GM12878 (cell line): ENCODE data around the gene DNPEP.

Source experiments
- CTCF ChIP-seq, 3 experiments: IDR thresholded peaks in 2 of 3; conservative IDR thresholded peaks in 1 of 3; 2 replicates each; pipeline ENCODE4 v1.5.1; 2011; ENCODE audit warnings: low read depth in 3 of 3, low read length in 3 of 3, mild to moderate bottlenecking in 3 of 3, control low read depth in 2 of 3, moderate library complexity in 2 of 3, inconsistent platforms in 1 of 3, mixed read lengths in 1 of 3; ENCODE audit not compliant: control insufficient read depth in 2 of 3, insufficient read depth in 1 of 3; ENCODE audit errors: extremely low read depth in 1 of 3
- IRF3 ChIP-seq: fragments of 450-650 bp; IDR thresholded peaks from 2 replicates; pipeline ENCODE4 v1.6.1; 2014; ENCODE audit warnings: mild to moderate bottlenecking
- PBX3 ChIP-seq: IDR thresholded peaks from 2 replicates; pipeline ENCODE4 v1.6.1; 2011; ENCODE audit warnings: mild to moderate bottlenecking, low read depth, low read length, moderate library complexity; ENCODE audit not compliant: insufficient replicate concordance
- POLR2AphosphoS5 ChIP-seq: IDR thresholded peaks from 2 replicates; pipeline ENCODE4 v1.6.1; 2011; ENCODE audit warnings: mild to moderate bottlenecking, low read length, inconsistent platforms
- TCF7 ChIP-seq: IDR thresholded peaks from 2 replicates; pipeline ENCODE4 v1.6.1; 2014; ENCODE audit warnings: antibody characterized with exemption, borderline replicate concordance
- ZNF384 ChIP-seq: IDR thresholded peaks from 2 replicates; pipeline ENCODE4 v1.6.1; 2012; ENCODE audit warnings: low read depth, mild to moderate bottlenecking, low read length, improper control_type of control experiment, borderline replicate concordance

- no peak for TF ChIP-seq CTCF (IDR thresholded peaks at IDR 0.05 in 2 of 3, conservative IDR thresholded peaks at IDR 0.05 in 1 of 3; ENCODE audit: control insufficient read depth in 2 of 3, extremely low read depth in 1 of 3, insufficient read depth in 1 of 3, low read depth in 3 of 3, low read length in 3 of 3)
- TF ChIP-seq IRF3 = no peak
- no peak for TF ChIP-seq PBX3
- TF ChIP-seq TCF7 = no peak
- TF ChIP-seq ZNF384 = no peak
- no peak for TF ChIP-seq POLR2AphosphoS5
Measured at GRCh38 chr2:219416235-219416602, 28.5 kb upstream of the DNPEP start.
